ENCODE results near the gene ARHGAP32.

The ARHGAP32 gene

DNA sequence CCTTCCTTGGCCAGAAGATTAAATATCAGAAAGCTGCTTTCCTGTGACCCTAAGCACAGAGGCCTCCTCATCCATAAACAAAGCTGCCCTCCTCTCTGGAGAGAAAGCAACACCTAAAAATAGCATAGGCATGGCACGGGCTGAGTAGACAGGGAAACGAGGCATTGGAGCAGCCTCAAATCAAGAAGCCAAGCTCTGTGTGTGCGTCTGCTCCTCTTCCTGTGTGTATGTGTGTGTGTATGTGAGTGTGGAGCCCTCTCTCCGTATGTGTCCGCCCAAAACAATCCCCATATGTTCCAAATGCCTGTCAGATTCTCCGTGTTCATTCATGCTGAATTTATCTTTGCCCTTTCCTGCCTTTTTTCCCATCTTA is 277.0 kb downstream of the ARHGAP32 start:
- no peaks in the 10 kb centered on the region for H3K9me3 ChIP-seq (ENCODE audit: insufficient read depth, low read length)
- no peaks in the 10 kb centered on the region for H3K79me2 ChIP-seq (ENCODE audit: low read length)
- 0 out of 2 replicates have a peak, but pooled peaks cover 4% of the 10 kb centered on the region for H3K27me3 ChIP-seq (ENCODE audit: low read depth, low read length)
- H4K20me1 ChIP-seq (ENCODE audit: insufficient read depth, low read length) = no peaks in the 10 kb centered on the region
- no peak overlapping the region for H3K4me3 ChIP-seq (ENCODE audit: low read length)
- no peak overlapping the region for H2AFZ ChIP-seq (ENCODE audit: low read depth, low read length)
- no peaks in the 10 kb centered on the region for H3K36me3 ChIP-seq (replicated peaks; ENCODE audit: low read depth, low read length)
- TF ChIP-seq EZH2phosphoT487 (IDR thresholded peaks at IDR 0.05; ENCODE audit: low read depth) = no peak
- TF ChIP-seq, protein P1, sequence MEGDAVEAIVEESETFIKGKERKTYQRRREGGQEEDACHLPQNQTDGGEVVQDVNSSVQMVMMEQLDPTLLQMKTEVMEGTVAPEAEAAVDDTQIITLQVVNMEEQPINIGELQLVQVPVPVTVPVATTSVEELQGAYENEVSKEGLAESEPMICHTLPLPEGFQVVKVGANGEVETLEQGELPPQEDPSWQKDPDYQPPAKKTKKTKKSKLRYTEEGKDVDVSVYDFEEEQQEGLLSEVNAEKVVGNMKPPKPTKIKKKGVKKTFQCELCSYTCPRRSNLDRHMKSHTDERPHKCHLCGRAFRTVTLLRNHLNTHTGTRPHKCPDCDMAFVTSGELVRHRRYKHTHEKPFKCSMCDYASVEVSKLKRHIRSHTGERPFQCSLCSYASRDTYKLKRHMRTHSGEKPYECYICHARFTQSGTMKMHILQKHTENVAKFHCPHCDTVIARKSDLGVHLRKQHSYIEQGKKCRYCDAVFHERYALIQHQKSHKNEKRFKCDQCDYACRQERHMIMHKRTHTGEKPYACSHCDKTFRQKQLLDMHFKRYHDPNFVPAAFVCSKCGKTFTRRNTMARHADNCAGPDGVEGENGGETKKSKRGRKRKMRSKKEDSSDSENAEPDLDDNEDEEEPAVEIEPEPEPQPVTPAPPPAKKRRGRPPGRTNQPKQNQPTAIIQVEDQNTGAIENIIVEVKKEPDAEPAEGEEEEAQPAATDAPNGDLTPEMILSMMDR (IDR thresholded peaks at IDR 0.05; ENCODE audit: low read depth, low read length) = no peak
- peaks cover 38% of the 10 kb centered on the region for H3K4me1 ChIP-seq (ENCODE audit: low read length)
- H3K27ac ChIP-seq (ENCODE audit: low read length) = no peak overlapping the region
- no peak overlapping the region for H3K4me2 ChIP-seq (ENCODE audit: low read length)
- no peak overlapping the region for H3K9ac ChIP-seq (ENCODE audit: low read length)
